ENCODE measurements around the gene TNFRSF17.

Gene TNFRSF17

DNA sequence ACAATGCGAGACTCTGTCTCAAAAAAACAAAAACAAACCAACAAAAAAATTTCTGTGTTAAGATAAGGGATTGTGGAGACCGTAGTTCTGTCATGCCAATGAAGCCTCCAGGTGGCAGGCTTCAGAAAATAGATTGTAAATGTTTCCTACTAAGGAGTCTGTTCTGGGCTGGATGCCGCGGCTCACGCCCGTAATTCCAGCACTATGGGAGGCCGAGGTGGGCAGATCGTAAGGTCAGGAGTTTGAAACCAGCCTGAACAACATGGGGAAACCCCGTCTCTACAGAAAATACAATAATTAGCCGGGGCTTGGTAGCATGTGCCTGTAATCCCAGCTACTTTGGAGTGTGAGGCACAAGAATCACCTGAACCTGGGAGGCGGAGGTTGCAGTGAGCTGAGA lies 7.1 kb downstream of the TNFRSF17 start:
- DNase-seq = no peak

DNA sequence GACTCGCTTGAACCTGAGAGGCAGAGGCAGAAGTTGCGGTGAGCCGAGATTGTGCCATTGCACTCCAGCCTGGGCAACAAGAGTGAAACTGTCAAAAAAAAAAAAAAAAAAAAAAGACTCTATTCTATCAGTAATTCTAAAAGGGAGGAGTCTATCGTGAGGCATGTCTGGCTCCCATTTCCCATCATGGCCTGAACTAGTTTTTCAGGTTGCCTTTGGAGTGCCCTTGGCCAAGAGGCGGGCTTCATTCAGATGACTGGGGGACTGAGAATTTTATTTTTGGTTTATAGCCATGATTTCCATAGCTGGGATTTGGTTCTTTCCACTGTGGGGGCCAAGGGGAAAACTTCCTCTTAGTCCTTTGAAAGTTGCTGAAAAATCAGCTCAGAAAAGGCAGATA lies 8.1 kb downstream of the TNFRSF17 start:
- DNase-seq = no peak

DNA sequence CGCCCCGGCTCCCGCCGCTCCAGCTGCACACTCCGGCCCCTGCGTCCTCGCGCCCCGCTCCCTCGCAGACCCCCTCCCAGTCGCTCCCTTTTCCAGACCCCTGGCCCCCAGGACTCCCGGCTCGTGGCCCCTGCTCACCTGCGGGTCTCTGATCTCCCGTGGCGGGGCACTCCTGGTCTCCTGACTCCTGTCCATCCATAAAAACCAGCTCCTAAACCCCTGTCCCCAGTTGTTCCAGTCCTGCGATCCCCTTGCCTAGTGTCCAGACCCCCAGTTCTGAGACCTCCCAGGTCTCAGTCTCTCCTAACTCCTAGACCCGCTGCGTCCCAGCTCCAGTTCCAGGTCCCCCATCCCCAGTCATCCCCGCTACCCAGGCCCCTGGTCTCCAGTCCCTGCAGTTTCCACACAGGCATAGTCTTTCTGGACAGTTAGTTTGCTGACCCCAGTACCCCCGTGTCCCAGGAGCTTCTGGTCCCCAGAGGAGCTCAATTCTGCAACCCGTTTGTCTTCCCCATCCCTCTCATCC lies 11.9 kb downstream of the TNFRSF17 start:
- DNase-seq = no peak

- DNase-seq = no peak
These were observed 12.5 kb downstream of the TNFRSF17 start for GRCh38 chr16:11977376-11978041.

DNA sequence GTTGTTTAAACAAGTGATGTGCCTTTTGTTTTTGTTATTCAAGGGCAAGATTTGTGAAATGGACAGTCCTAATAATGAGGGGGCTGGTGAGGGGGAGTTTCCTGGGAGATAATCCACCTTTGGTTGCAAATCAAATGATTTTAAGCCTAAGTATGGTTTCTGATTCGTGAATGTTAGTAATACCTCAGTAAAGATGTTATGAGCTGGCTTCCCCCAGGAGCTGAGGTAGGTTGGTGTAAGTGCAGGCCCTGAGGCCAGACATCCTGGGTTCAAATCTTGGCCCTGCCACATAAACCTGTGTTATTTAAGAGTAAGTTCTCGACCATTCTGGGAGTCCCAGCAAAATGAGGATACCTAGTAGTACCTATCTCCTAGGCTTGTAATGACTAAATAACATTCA lies 13.1 kb downstream of the TNFRSF17 start:
- DNase-seq = no peak

DNA sequence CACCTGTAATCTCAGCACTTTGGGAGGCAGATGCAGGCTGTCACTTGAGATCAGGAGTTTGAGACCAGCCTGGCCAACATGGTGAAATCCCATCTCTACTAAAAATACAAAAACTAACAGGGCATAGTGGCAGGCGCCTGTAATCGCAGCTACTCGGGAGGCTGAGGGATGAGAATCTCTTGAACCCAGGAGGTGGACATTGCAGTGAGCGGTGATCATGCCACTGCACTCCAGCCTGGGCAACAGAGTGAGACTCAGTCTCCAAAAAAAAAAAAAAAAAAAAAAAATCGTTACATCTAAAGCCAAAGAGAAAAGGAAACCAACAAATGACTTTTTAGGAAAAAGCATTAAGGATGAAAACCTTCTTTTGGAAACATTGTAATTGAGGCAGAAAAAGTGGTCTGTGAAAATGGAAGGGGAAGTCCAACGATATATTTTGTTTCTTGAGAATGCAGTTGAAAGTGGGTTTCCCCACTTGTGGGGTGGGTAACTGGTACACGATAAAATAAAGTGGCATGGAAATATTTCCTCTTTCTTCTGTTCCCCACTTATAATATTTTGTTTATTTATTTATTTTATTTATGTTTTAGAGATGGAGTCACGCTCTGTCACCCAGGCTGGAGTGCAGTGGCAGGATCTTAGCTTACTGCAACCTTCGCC lies 14.1 kb downstream of the TNFRSF17 start:
- no peak for DNase-seq

GRCh38 chr16:11980136-11980844 lies 15.3 kb downstream of the TNFRSF17 start:
- no peak for DNase-seq

GRCh38 chr16:11985250-11985649 lies 20.2 kb downstream of the TNFRSF17 start:
- DNase-seq = no peak

- peak; percentile 26 for DNase-seq
These were observed 21.6 kb downstream of the TNFRSF17 start for GRCh38 chr16:11986521-11987057.

GRCh38 chr16:11988258-11988978 lies 23.4 kb downstream of the TNFRSF17 start:
- DNase-seq = no peak

DNA sequence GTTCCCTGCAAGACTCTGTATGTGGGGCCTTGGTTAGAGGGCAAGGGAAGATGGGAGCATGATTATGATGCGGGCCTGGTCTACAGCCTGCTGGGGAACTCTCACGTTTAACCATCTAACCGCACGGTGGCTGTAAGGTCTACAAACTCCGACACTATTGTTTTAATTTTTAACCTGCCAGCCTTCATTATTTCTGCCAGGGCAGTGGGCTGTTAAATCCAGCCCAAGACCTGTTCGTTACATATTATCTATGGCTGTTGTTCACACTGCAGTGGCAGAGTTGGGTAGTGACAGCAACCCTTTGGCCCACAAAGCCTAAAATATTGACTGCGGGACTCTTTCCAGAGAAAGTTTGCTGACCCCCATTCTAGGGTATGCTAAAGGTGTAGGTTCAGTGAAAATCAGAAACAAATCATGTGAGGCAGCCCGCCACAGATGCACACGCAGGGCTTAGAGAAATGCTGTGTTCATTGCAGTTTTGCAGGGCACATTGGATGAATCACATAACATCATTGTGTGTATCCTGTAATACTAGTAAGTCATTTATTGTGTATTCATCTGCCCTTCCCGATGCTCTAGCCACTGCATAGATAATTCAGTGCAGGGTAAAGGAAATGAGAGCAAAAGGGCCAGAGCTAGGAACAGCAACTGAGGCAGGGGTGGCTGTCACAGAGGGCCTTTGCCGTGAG lies 25.8 kb downstream of the TNFRSF17 start:
- DNase-seq = no peak

DNA sequence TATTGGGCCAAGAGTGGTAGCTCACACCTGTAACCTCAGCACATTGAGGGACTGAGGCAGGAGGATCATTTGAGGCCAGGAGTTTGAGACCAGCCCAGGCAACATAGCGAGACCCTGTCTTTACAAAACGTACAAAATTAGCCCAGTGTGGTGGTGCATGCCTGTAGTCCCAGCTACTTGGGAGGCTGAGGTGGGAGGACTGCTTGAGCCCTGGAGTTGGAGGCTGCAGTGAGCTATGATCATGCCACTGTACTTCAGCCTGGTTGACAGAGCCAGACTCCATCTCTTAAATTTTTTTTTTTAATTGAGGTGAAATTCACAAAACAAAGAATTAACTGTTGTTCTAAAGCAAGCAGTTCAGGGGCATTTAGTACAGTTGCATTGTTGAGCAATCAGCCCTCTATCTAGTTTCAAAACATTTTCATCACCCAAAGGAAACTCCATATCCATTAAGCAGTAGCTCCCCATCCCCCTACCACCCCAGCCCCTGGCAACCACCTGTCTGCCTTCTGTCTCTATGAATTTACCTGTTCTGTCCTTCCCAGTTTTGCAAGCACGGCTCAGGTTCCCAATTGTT lies 27.1 kb downstream of the TNFRSF17 start:
- peak; percentile 85 for DNase-seq

DNA sequence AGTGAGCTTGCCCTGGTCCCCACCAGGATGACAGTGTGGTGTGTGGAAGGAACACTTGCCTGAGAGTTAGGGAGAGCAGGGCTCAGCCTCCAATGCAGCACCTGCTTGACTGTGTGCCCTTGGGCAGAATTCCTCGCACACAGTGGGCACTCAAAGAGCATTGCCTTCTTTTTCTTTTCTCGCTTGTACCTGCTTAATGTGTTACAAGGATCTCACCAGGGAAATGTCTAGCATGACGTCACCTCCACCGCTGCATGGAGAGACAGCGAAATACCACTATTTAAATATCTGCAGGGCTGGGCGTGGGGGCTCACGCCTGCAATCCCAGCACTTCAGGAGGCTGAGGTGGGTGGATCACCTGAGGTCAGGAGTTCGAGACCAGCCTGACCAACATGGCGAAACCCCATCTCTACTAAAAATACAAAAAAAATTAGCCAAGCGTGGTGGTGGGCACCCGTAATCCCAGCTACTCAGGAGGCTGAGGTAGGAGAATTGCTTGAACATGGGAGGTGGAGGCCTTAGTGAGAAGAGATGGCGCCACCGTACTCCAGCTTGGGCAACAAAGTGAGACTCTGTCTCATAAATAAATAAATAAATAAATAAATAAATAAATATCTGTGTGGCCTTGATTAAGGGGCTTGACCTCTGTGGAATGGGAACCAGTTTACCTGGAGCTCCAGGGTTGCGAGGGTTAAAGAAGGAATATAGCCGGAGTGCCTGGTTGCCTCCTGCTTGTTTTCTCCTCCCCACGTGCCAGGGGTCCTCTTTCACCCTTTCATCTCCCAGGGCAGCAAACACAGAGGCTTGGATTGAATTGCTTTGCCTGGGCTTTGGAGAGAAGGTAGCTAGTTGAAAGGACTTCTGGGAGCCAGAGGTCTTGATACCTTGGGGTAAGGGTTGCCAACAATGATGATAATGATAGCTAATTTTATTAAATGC lies 27.8 kb downstream of the TNFRSF17 start:
- no peak for DNase-seq

- no peak for DNase-seq
These were observed 29.4 kb downstream of the TNFRSF17 start for GRCh38 chr16:11994143-11995119.

GRCh38 chr16:11996433-11997330 lies 31.7 kb downstream of the TNFRSF17 start:
- DNase-seq = no peak

DNA sequence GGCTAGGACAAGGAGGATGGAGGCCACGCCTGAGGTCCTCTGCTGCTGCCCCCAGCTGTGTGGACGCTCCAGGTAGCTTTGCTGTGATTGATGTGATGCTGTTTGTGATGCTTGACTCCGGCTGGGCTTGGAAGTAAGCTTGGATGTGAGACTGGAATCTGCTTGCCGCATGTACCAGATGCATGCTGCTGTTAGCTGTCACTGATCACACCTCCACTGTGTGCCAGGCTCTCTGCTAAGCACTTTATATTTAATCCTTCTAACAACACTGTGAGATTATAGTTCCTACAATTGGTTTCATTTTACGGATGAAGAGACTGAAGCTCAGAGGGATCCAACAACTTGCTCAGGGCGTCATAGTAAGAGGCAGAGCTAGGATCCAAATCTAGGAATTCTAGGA lies 35.0 kb downstream of the TNFRSF17 start:
- no peak for DNase-seq

- DNase-seq = peak; percentile 84
These were observed 37.5 kb downstream of the TNFRSF17 start for GRCh38 chr16:12002447-12003006.

GRCh38 chr16:12006637-12007036 lies 41.6 kb downstream of the TNFRSF17 start:
- DNase-seq = no peak
